ENCODE data around the gene CA6. TPM values are rescaled to one million over a fixed set of nuclear protein-coding genes. Genes with fewer than 3 reads are reported as not detected.
A peak's percentile ranks its signal among the peaks of the same experiment; 100 is the strongest.

The CA6 gene
- total and polyA plus RNA-seq, 4 donors: 0.03 TPM; not detected in 3

- Histone ChIP-seq H3K9ac (ENCODE audit: insufficient read depth in 1 of 2, low read length in 2 of 2) (no peak overlapping the region), H3K36me3 (ENCODE audit: control insufficient read depth in 4 of 4, insufficient read depth in 4 of 4, low read length in 4 of 4) (no peaks in the 10 kb centered on the region), H3K9me3 (ENCODE audit: control insufficient read depth in 4 of 4, insufficient read depth in 3 of 4, low read length in 3 of 4) (no peaks in the 10 kb centered on the region), H3K4me1 (ENCODE audit: control insufficient read depth in 5 of 5, insufficient read depth in 5 of 5, low read length in 5 of 5) (no peaks in the 10 kb centered on the region), H3K27ac (ENCODE audit: low read depth in 1 of 2, low read length in 1 of 2) (no peak overlapping the region), H3K27me3 (ENCODE audit: control insufficient read depth in 3 of 3, insufficient read depth in 3 of 3, low read length in 2 of 3) (no peaks in the 10 kb centered on the region), H3K4me3 (no peak overlapping the region)
- TF ChIP-seq CTCF (IDR thresholded peaks at IDR 0.05; ENCODE audit: control extremely low read depth, extremely low read depth): no peak
- WGBS, 2 donors: 31 to 42% methylated on average over 13 of the region's 13 CpGs
- peak; percentile 59 for ATAC-seq (ENCODE audit: insufficient read depth, low FRiP score)
- peak; percentile 74 to 87 (median 80) for DNase-seq
These were observed 17.3 kb downstream of the CA6 start for GRCh38 chr1:8962812-8963530.

GRCh38 chr1:8963963-8964362, 18.3 kb downstream of the CA6 start:
- Histone ChIP-seq H3K9me3 (ENCODE audit: control insufficient read depth in 4 of 4, insufficient read depth in 3 of 4, low read length in 3 of 4) (no peaks in the 10 kb centered on the region), H3K27me3 (ENCODE audit: control insufficient read depth in 3 of 3, insufficient read depth in 3 of 3, low read length in 2 of 3) (no peaks in the 10 kb centered on the region), H3K4me1 (ENCODE audit: control insufficient read depth in 5 of 5, insufficient read depth in 5 of 5, low read length in 5 of 5) (no peaks in the 10 kb centered on the region), H3K27ac (ENCODE audit: low read depth in 1 of 2, low read length in 1 of 2) (no peak overlapping the region), H3K9ac (ENCODE audit: insufficient read depth in 1 of 2, low read length in 2 of 2) (no peak overlapping the region), H3K36me3 (ENCODE audit: control insufficient read depth in 4 of 4, insufficient read depth in 4 of 4, low read length in 4 of 4) (no peaks in the 10 kb centered on the region), H3K4me3 (no peak overlapping the region)
- TF ChIP-seq CTCF (IDR thresholded peaks at IDR 0.05; ENCODE audit: control extremely low read depth, extremely low read depth): no peak
- no peak for DNase-seq
- no peak for ATAC-seq (ENCODE audit: insufficient read depth, low FRiP score)
- WGBS, 2 donors: 64 to 78% methylated on average over 8 of the region's 8 CpGs

GRCh38 chr1:8965121-8965820, 19.6 kb downstream of the CA6 start:
- H3K4me1 ChIP-seq (ENCODE audit: control insufficient read depth in 5 of 5, insufficient read depth in 5 of 5, low read length in 5 of 5): no peaks in the 10 kb centered on the region
- DNase-seq: no peak
- no peak overlapping the region for H3K27ac ChIP-seq (ENCODE audit: low read depth in 1 of 2, low read length in 1 of 2)
- H3K9me3 ChIP-seq (ENCODE audit: control insufficient read depth in 4 of 4, insufficient read depth in 3 of 4, low read length in 3 of 4): no peaks in the 10 kb centered on the region
- no peak for ATAC-seq (ENCODE audit: insufficient read depth, low FRiP score)
- H3K4me3 ChIP-seq: no peak overlapping the region
- WGBS, 2 donors: 86 to 93% methylated on average over 16 of the region's 16 CpGs
- TF ChIP-seq CTCF (IDR thresholded peaks at IDR 0.05; ENCODE audit: control extremely low read depth, extremely low read depth): no peak
- H3K36me3 ChIP-seq (ENCODE audit: control insufficient read depth in 4 of 4, insufficient read depth in 4 of 4, low read length in 4 of 4): no peaks in the 10 kb centered on the region
- no peaks in the 10 kb centered on the region for H3K27me3 ChIP-seq (ENCODE audit: control insufficient read depth in 3 of 3, insufficient read depth in 3 of 3, low read length in 2 of 3)
- H3K9ac ChIP-seq (ENCODE audit: insufficient read depth in 1 of 2, low read length in 2 of 2): no peak overlapping the region

Data from lung (tissue), 12 donors.